ENCODE measurements around the gene MAGOH.

DNA sequence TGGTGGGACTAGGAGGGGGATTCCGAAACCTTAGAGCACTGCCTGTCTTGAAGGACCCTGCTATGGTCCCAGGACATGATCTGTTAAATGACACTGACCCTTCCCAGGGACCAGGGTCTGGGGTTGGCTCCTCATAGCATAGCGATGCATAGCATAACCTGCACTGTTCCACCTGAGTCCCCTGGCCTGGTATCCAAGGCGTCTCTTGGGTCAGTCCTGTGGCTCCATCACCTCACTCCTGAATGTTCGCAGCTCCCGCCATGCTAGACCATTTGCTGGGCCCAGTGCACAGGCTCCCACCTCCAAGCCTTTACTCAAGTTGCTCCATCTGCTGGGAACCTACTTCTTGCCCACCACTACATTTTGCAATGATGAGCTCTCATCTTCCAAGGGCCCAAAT is 39.0 kb upstream of the MAGOH start:
- TF ChIP-seq, protein P1, sequence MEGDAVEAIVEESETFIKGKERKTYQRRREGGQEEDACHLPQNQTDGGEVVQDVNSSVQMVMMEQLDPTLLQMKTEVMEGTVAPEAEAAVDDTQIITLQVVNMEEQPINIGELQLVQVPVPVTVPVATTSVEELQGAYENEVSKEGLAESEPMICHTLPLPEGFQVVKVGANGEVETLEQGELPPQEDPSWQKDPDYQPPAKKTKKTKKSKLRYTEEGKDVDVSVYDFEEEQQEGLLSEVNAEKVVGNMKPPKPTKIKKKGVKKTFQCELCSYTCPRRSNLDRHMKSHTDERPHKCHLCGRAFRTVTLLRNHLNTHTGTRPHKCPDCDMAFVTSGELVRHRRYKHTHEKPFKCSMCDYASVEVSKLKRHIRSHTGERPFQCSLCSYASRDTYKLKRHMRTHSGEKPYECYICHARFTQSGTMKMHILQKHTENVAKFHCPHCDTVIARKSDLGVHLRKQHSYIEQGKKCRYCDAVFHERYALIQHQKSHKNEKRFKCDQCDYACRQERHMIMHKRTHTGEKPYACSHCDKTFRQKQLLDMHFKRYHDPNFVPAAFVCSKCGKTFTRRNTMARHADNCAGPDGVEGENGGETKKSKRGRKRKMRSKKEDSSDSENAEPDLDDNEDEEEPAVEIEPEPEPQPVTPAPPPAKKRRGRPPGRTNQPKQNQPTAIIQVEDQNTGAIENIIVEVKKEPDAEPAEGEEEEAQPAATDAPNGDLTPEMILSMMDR (IDR thresholded peaks at IDR 0.05; ENCODE audit: low read length) = no peak
- no peak for TF ChIP-seq EZH2 (IDR thresholded peaks at IDR 0.05; ENCODE audit: borderline replicate concordance, low read length)
